Keratinocyte (primary cell): ENCODE data around the gene ITGA2. TPM values are rescaled to one million over a fixed set of nuclear protein-coding genes. Genes with fewer than 3 reads are reported as not detected.

Source experiments
- DNase-seq: peaks from one replicate; pipeline ENCODE4 v3.0.0-alpha.2; 2011; ENCODE audit warnings: low read depth, missing footprints, low spot score
- FAIRE-seq: peaks from 2 replicates; lab custom pipeline; 2011; peaks lifted over from hg19 to GRCh38; lab: Jason Lieb, UNC
- H2AFZ ChIP-seq: 2 replicates; pipeline ENCODE4 v1.6.0; 2012; ENCODE audit warnings: low read length, control low read depth, inconsistent platforms; ENCODE audit not compliant: control insufficient read depth
- H3K27ac ChIP-seq: 2 replicates; pipeline ENCODE4 v1.5.1; 2011; ENCODE audit warnings: low read length; ENCODE audit not compliant: control insufficient read depth, insufficient read depth
- H3K27me3 ChIP-seq: 3 replicates; pipeline ENCODE4 v1.6.0; 2011; ENCODE audit warnings: low read length; ENCODE audit not compliant: control insufficient read depth, insufficient read depth; ENCODE audit errors: extremely low read depth
- H3K36me3 ChIP-seq, 2 experiments: 2 replicates in 1 of 2; 3 replicates in 1 of 2; pipeline ENCODE4 v1.5.1; 2011; ENCODE audit warnings: low read length in 2 of 2, mild to moderate bottlenecking in 1 of 2; ENCODE audit not compliant: control insufficient read depth in 2 of 2, insufficient read depth in 2 of 2; ENCODE audit errors: extremely low read depth in 1 of 2
- H3K4me1 ChIP-seq: 3 replicates; pipeline ENCODE4 v1.5.1; 2011; ENCODE audit warnings: low read length; ENCODE audit not compliant: control insufficient read depth, insufficient read depth; ENCODE audit errors: extremely low read depth
- H3K4me2 ChIP-seq: 3 replicates; pipeline ENCODE4 v1.6.0; 2011; ENCODE audit warnings: low read depth, low read length; ENCODE audit not compliant: control insufficient read depth, insufficient read depth; ENCODE audit errors: extremely low read depth
- H3K4me3 ChIP-seq, 3 experiments: fragments of 200-600 bp in 1 of 3; sonication (generic) in 1 of 3; 2 replicates in 2 of 3; 3 replicates in 1 of 3; pipeline ENCODE4 v1.5.1; 2011 to 2016; ENCODE audit warnings: low read length in 3 of 3, mild to moderate bottlenecking in 3 of 3, control low read depth in 2 of 3, inconsistent platforms in 1 of 3, low read depth in 1 of 3, mixed read lengths in 1 of 3, mixed run types in 1 of 3, moderate library complexity in 1 of 3; ENCODE audit not compliant: control insufficient read depth in 2 of 3, insufficient read depth in 2 of 3; ENCODE audit errors: extremely low read depth in 1 of 3
- H3K79me2 ChIP-seq: 2 replicates; pipeline ENCODE4 v1.6.0; 2012; ENCODE audit warnings: low read length; ENCODE audit not compliant: control insufficient read depth, insufficient read depth
- H3K9ac ChIP-seq: 3 replicates; pipeline ENCODE4 v1.6.0; 2011; ENCODE audit warnings: low read length; ENCODE audit not compliant: control insufficient read depth, insufficient read depth; ENCODE audit errors: extremely low read depth
- H3K9me1 ChIP-seq: 3 replicates; pipeline ENCODE4 v1.6.0; 2011; ENCODE audit warnings: low read length; ENCODE audit not compliant: control insufficient read depth, insufficient read depth; ENCODE audit errors: extremely low read depth
- H3K9me3 ChIP-seq: 2 replicates; pipeline ENCODE4 v1.5.1; 2012; ENCODE audit warnings: low read depth, low read length; ENCODE audit not compliant: control insufficient read depth
- H4K20me1 ChIP-seq: 3 replicates; pipeline ENCODE4 v1.6.0; 2011; ENCODE audit warnings: low read length; ENCODE audit not compliant: control insufficient read depth, insufficient read depth; ENCODE audit errors: extremely low read depth
- CTCF ChIP-seq, 3 experiments: IDR thresholded peaks in 1 of 3; conservative IDR thresholded peaks in 1 of 3; optimal IDR thresholded peaks in 1 of 3; 2 replicates in 2 of 3; 3 replicates in 1 of 3; pipeline versions ENCODE3 to v1.5.1; 2011; ENCODE audit warnings: low read length in 3 of 3, mild to moderate bottlenecking in 3 of 3, moderate library complexity in 2 of 3, control low read depth in 1 of 3, inconsistent platforms in 1 of 3; ENCODE audit not compliant: insufficient read depth in 2 of 3; ENCODE audit errors: extremely low read depth in 1 of 3
- EZH2 ChIP-seq: IDR thresholded peaks from one replicate; pipeline ENCODE4 v1.6.1; 2012; ENCODE audit warnings: inconsistent platforms, mild to moderate bottlenecking, low read length, moderate library complexity
- dilution Hi-C: fragments of 300-500 bp; cut with MboI; formaldehyde crosslinking; loops from one replicate; pipeline ENCODE4 v1.7.0; 2020; ENCODE audit warnings: low sequenced_read_pairs; ENCODE audit not compliant: extremely low pct_ligation_motif_present
- polyA plus RNA-seq, 5 experiments: library from polyadenylated mRNA; depleted of rRNA in 3 of 5; stranded (reverse) in 3 of 5; stranded (forward) in 1 of 5; unstranded in 1 of 5; fragments of >200 nt; gene quantifications; 1 replicate in 1 of 5; 2 replicates in 3 of 5; 3 replicates in 1 of 5; pipeline versions ENCODE4 v1.2.1 to v1.2.3, GENCODE V29; 2011 to 2012; ENCODE audit warnings: missing spikeins in 2 of 5, low read depth in 1 of 5, low replicate concordance in 1 of 5

The ITGA2 gene
- polyA plus RNA-seq, 1 donor (not counting 4 experiments of a cell fraction or from before 2014, with no cell fraction given): 112 TPM

DNA sequence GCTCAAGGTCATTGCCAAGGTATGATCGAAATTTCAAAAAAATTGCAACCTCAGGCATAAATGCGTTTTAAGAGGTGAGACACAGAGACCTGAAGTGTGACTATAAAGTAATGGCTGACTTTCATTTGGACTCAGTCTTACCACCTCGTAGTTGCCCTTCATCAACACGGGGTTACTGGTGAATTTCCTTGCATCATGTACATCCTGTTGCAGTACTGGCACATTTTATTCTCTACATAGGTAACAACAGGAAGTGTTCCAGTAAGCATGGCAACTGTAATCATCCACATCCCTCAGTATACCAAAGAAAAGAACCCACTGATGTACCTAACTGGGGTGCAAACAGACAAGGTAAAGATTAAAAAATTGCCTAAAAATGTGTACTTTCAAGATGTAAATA, 91.1 kb downstream of the ITGA2 start:
- no peak overlapping the region for H3K27ac ChIP-seq
- dilution Hi-C loops: no loop called here
- H3K9me3 ChIP-seq: no peaks in the 10 kb centered on the region
- H2AFZ ChIP-seq: no peak overlapping the region
- DNase-seq (no peak), FAIRE-seq (no peak)
- TF ChIP-seq CTCF (optimal IDR thresholded peaks at IDR 0.05 in 1 of 3, IDR thresholded peaks at IDR 0.05 in 1 of 3, conservative IDR thresholded peaks at IDR 0.05 in 1 of 3; ENCODE audit: extremely low read depth in 1 of 3, insufficient read depth in 2 of 3, low read length in 3 of 3) (no peak), EZH2 (no peak)
- H3K36me3 ChIP-seq: peaks cover 50 to 57% of the 10 kb centered on the region in 2 experiments
- no peaks in the 10 kb centered on the region for H3K4me1 ChIP-seq
- no peak overlapping the region for H3K4me2 ChIP-seq
- no peak overlapping the region for H3K9ac ChIP-seq
- H3K4me3 ChIP-seq: no peak overlapping the region
- H4K20me1 ChIP-seq: no peaks in the 10 kb centered on the region
- no peaks in the 10 kb centered on the region for H3K79me2 ChIP-seq
- no peaks in the 10 kb centered on the region for H3K27me3 ChIP-seq
- H3K9me1 ChIP-seq: no peaks in the 10 kb centered on the region

DNA sequence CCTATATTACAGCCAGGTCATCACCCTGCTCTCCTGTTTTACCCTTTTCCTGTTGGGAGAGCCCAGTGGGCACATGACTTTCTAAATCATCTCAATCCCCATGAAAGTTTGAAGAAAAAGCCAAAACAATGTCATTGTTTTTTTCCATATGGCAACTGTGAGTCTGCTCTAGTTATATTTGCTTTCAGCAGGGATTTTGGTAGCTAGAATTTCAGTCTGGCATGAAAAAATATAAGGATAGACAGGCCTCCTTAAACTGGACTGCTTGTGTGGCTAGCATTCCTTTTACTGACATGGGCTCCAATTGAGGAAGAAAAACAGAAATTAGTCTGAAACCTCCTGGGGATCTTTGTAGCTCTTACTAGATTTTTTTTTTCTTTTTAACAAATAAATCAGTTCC, 94.8 kb downstream of the ITGA2 start:
- no peak for FAIRE-seq
- no peaks in the 10 kb centered on the region for H4K20me1 ChIP-seq
- no peak overlapping the region for H3K4me2 ChIP-seq
- no peaks in the 10 kb centered on the region for H3K27me3 ChIP-seq
- DNase-seq: no peak
- H2AFZ ChIP-seq: no peak overlapping the region
- H3K27ac ChIP-seq: no peak overlapping the region
- no peaks in the 10 kb centered on the region for H3K9me1 ChIP-seq
- H3K79me2 ChIP-seq: no peaks in the 10 kb centered on the region
- dilution Hi-C loops: no loop called here
- H3K4me1 ChIP-seq: no peaks in the 10 kb centered on the region
- no peak overlapping the region for H3K4me3 ChIP-seq
- no peak overlapping the region for H3K9ac ChIP-seq
- peaks cover 49 to 58% of the 10 kb centered on the region in 2 experiments for H3K36me3 ChIP-seq
- no peaks in the 10 kb centered on the region for H3K9me3 ChIP-seq
- TF ChIP-seq EZH2: no peak
- TF ChIP-seq CTCF (optimal IDR thresholded peaks at IDR 0.05 in 1 of 3, IDR thresholded peaks at IDR 0.05 in 1 of 3, conservative IDR thresholded peaks at IDR 0.05 in 1 of 3; ENCODE audit: extremely low read depth in 1 of 3, insufficient read depth in 2 of 3, low read length in 3 of 3): no peak
